ENCODE results near the gene TMEM150C.

GRCh38 chr4:82434949-82435348 is 126.8 kb downstream of the TMEM150C start:
- TF ChIP-seq CTCF (IDR thresholded peaks at IDR 0.05; ENCODE audit: insufficient read depth, low read depth, low read length) (no peak), EZH2 (IDR thresholded peaks at IDR 0.05; ENCODE audit: insufficient read depth, low read length) (no peak)
